Measurements from ENCODE around the gene CAMSAP1. TPM values are rescaled to one million over a fixed set of nuclear protein-coding genes. Genes with fewer than 3 reads are reported as not detected.

The CAMSAP1 gene
- total RNA-seq, 2 donors from 2014 or later: 19.4 to 21.4 TPM

- DNase-seq (ENCODE audit: low spot score): no peak
- no peak for TF ChIP-seq CTCF (IDR thresholded peaks at IDR 0.05)
- H3K36me3 ChIP-seq: no peaks in the 10 kb centered on the region
- no peaks in the 10 kb centered on the region for H3K9me3 ChIP-seq
- H3K4me1 ChIP-seq: no peaks in the 10 kb centered on the region
- no peak overlapping the region for H3K4me3 ChIP-seq
- no peaks in the 10 kb centered on the region for H3K27me3 ChIP-seq
- no peak overlapping the region for H3K27ac ChIP-seq
These were observed 133.1 kb downstream of the CAMSAP1 start for GRCh38 chr9:135774239-135774747.

- Histone ChIP-seq H3K9me3 (no peaks in the 10 kb centered on the region), H3K27me3 (no peaks in the 10 kb centered on the region)
- no peak for DNase-seq (ENCODE audit: low spot score)
These were observed 133.7 kb downstream of the CAMSAP1 start for GRCh38 chr9:135773530-135774238.

GRCh38 chr9:135772702-135773493, 134.4 kb downstream of the CAMSAP1 start:
- TF ChIP-seq CTCF (IDR thresholded peaks at IDR 0.05): no peak
- no peaks in the 10 kb centered on the region for H3K36me3 ChIP-seq
- H3K27ac ChIP-seq: no peak overlapping the region
- DNase-seq (ENCODE audit: low spot score): no peak
- H3K9me3 ChIP-seq: no peaks in the 10 kb centered on the region
- H3K27me3 ChIP-seq: no peaks in the 10 kb centered on the region
- no peaks in the 10 kb centered on the region for H3K4me1 ChIP-seq
- no peak overlapping the region for H3K4me3 ChIP-seq

More at GRCh38 chr9:135773530-135774238, 133.7 kb downstream of the CAMSAP1 start:
- Histone ChIP-seq H3K4me1 (no peaks in the 10 kb centered on the region), H3K4me3 (no peak overlapping the region), H3K36me3 (no peaks in the 10 kb centered on the region), H3K27ac (no peak overlapping the region)
- no peak for TF ChIP-seq CTCF (IDR thresholded peaks at IDR 0.05)

- TF ChIP-seq CTCF (IDR thresholded peaks at IDR 0.05): no peak
- Histone ChIP-seq H3K9me3 (no peaks in the 10 kb centered on the region), H3K36me3 (no peaks in the 10 kb centered on the region), H3K27me3 (no peaks in the 10 kb centered on the region), H3K4me1 (no peaks in the 10 kb centered on the region), H3K4me3 (no peak overlapping the region), H3K27ac (no peak overlapping the region)
- DNase-seq (ENCODE audit: low spot score): no peak
These were observed 135.2 kb downstream of the CAMSAP1 start for GRCh38 chr9:135772056-135772646.

- no peak overlapping the region for H3K4me3 ChIP-seq
- no peak overlapping the region for H3K27ac ChIP-seq
- H3K36me3 ChIP-seq: no peaks in the 10 kb centered on the region
- no peaks in the 10 kb centered on the region for H3K27me3 ChIP-seq
- DNase-seq (ENCODE audit: low spot score): no peak
- H3K4me1 ChIP-seq: no peaks in the 10 kb centered on the region
- H3K9me3 ChIP-seq: peaks cover 0 to 2% of the 10 kb centered on the region in 2 donors
- TF ChIP-seq CTCF (IDR thresholded peaks at IDR 0.05): no peak
These were observed 135.8 kb downstream of the CAMSAP1 start for GRCh38 chr9:135771401-135772051.

Data from right atrium auricular region (tissue), 2 donors.